Tibial artery (tissue), 4 donors: Measurements from ENCODE around the gene PCDHB11.

ENCODE experiments used
- DNase-seq, 2 donors: peaks; one replicate each; pipeline ENCODE4 v3.0.0-alpha.2; 2019
- H3K27ac ChIP-seq, 2 donors: fragments of 200-600 bp; sonication (generic) in 1 of 2; 1 replicate in 1 of 2; 2 replicates in 1 of 2; pipeline ENCODE4 v1.5.1; 2018 to 2019; ENCODE audit warnings: mild to moderate bottlenecking in 1 of 2
- H3K27me3 ChIP-seq, 2 donors: fragments of 200-600 bp; sonication (generic) in 1 of 2; one replicate each; pipeline versions ENCODE4 v1.5.1 to v1.6.0; 2016 to 2019
- H3K36me3 ChIP-seq, 3 donors: fragments of 200-600 bp; sonication (generic) in 2 of 3; one replicate each; pipeline ENCODE4 v1.5.1; 2016 to 2019; ENCODE audit warnings: mild to moderate bottlenecking in 2 of 3
- H3K4me1 ChIP-seq, 4 donors: fragments of 200-600 bp; sonication (generic) in 2 of 4; 1 replicate in 3 of 4; 2 replicates in 1 of 4; pipeline ENCODE4 v1.5.1; 2016 to 2019
- H3K4me3 ChIP-seq, 2 donors: fragments of 200-600 bp; sonication (generic) in 1 of 2; 1 replicate in 1 of 2; 2 replicates in 1 of 2; pipeline ENCODE4 v1.5.1; 2018 to 2019; ENCODE audit warnings: mild to moderate bottlenecking in 2 of 2
- H3K9me3 ChIP-seq, 3 donors: fragments of 200-600 bp; sonication (generic) in 1 of 3; one replicate each; pipeline ENCODE4 v1.5.1; 2016 to 2019
- intact Hi-C: fragments of 100-400 bp; cut with DNase I; formaldehyde crosslinking; loops from one replicate; pipeline ENCODE4 v1.15.0; 2023; ENCODE audit warnings: low total_unique reads
- TF ChIP-seq, protein P1 (sequence below), 2 experiments: fragments of 200-600 bp in 1 of 2; fragments of 450-650 bp in 1 of 2; IDR thresholded peaks; one replicate each; pipeline ENCODE4 v1.5.1; 2017 to 2019; ENCODE audit warnings: antibody characterized with exemption in 2 of 2, mild to moderate bottlenecking in 1 of 2, moderate library complexity in 1 of 2

PCDHB11 gene

GRCh38 chr5:141250576-141250975, 51.1 kb downstream of the PCDHB11 start:
- H3K9me3 ChIP-seq, result peaks cover 23 to 100% (median 95%) of the 10 kb centered on the region in 3 donors
- TF ChIP-seq, protein P1, sequence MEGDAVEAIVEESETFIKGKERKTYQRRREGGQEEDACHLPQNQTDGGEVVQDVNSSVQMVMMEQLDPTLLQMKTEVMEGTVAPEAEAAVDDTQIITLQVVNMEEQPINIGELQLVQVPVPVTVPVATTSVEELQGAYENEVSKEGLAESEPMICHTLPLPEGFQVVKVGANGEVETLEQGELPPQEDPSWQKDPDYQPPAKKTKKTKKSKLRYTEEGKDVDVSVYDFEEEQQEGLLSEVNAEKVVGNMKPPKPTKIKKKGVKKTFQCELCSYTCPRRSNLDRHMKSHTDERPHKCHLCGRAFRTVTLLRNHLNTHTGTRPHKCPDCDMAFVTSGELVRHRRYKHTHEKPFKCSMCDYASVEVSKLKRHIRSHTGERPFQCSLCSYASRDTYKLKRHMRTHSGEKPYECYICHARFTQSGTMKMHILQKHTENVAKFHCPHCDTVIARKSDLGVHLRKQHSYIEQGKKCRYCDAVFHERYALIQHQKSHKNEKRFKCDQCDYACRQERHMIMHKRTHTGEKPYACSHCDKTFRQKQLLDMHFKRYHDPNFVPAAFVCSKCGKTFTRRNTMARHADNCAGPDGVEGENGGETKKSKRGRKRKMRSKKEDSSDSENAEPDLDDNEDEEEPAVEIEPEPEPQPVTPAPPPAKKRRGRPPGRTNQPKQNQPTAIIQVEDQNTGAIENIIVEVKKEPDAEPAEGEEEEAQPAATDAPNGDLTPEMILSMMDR (IDR thresholded peaks at IDR 0.05), result no peak
- H3K4me1 ChIP-seq, result no peaks in the 10 kb centered on the region
- DNase-seq, result no peak
- intact Hi-C loops, result no loop called here
- no peak overlapping the region for H3K27ac ChIP-seq
- H3K4me3 ChIP-seq, result no peak overlapping the region
- H3K27me3 ChIP-seq, result no peaks in the 10 kb centered on the region
- peaks cover 10 to 68% (median 61%) of the 10 kb centered on the region in 3 donors for H3K36me3 ChIP-seq
